Activated CD8-positive, alpha-beta T cell treated with anti-CD3 and anti-CD28 coated beads for 36 hours (primary cell): ENCODE measurements around the gene DIS3L2. TPM values are rescaled to one million over a fixed set of nuclear protein-coding genes. Genes with fewer than 3 reads are reported as not detected.
A peak's percentile ranks its signal among the peaks of the same experiment; 100 is the strongest.
"Not testable (repeated sequence)": the region's sequence is repeated elsewhere in the genome, so short reads cannot be mapped to it uniquely, and the experiment has no call there.

Experiments used
- ATAC-seq: fragments of 200-7000 bp; cut with Tn5 transposase; one replicate; pipeline ENCODE4 v1.10.0; 2021; ENCODE audit warnings: mild to moderate bottlenecking, moderate library complexity
- CTCF ChIA-PET: fragments of 350-600 bp; sonication (Branson Sonifier 250); formaldehyde crosslinking; loops from one replicate; lab custom pipeline; 2021; ENCODE audit warnings: antibody characterized with exemption; lab: Charles Lee
- POLR2A ChIA-PET: fragments of 350-600 bp; sonication (Branson Sonifier 250); formaldehyde crosslinking; loops from one replicate; lab custom pipeline; 2021; ENCODE audit warnings: antibody characterized with exemption; lab: Charles Lee
- DNase-seq: peaks from one replicate; pipeline ENCODE4 v3.0.0-alpha.2; 2020
- H3K27ac Mint-ChIP-seq: one replicate; pipeline ENCODE4 v1.8.0; 2021; ENCODE audit warnings: mild to moderate bottlenecking, mixed read lengths
- H3K27me3 Mint-ChIP-seq: one replicate; pipeline ENCODE4 v1.8.0; 2021; ENCODE audit warnings: mixed read lengths
- H3K36me3 Mint-ChIP-seq: one replicate; pipeline ENCODE4 v1.8.0; 2021; ENCODE audit warnings: low read depth, mixed read lengths
- H3K4me1 Mint-ChIP-seq: one replicate; pipeline ENCODE4 v1.8.0; 2021; ENCODE audit warnings: low read depth, mixed read lengths
- H3K4me3 Mint-ChIP-seq: one replicate; pipeline ENCODE4 v1.8.0; 2021; ENCODE audit warnings: mild to moderate bottlenecking, moderate library complexity, mixed read lengths
- H3K9me3 Mint-ChIP-seq: one replicate; pipeline ENCODE4 v1.8.0; 2021; ENCODE audit warnings: mixed read lengths
- CTCF ChIP-seq: fragments of 200-600 bp; IDR thresholded peaks from one replicate; pipeline ENCODE4 v1.8.0; 2022; ENCODE audit warnings: antibody characterized with exemption, mild to moderate bottlenecking
- intact Hi-C: fragments of 100-400 bp; cut with micrococcal nuclease; formaldehyde crosslinking; loops from one replicate; pipeline ENCODE4 v1.10.0; 2022
- total RNA-seq, 2 experiments: library from RNA; stranded (reverse); gene quantifications; one replicate each; pipeline ENCODE4 v1.2.3, GENCODE V29; 2021

The DIS3L2 gene
- total RNA-seq, 2 experiments from 2014 or later, result 26.5 to 27.2 TPM

- TF ChIP-seq CTCF, result no peak
- no peaks in the 10 kb centered on the region for H3K36me3 Mint-ChIP-seq
- ChIA-PET CTCF (no interaction called here), POLR2A (no interaction called here)
- DNase-seq (no peak), ATAC-seq (no peak)
- H3K4me3 Mint-ChIP-seq, result no peak overlapping the region
- H3K27ac Mint-ChIP-seq, result no peak overlapping the region
- H3K4me1 Mint-ChIP-seq, result peaks cover 24% of the 10 kb centered on the region
- no peaks in the 10 kb centered on the region for H3K9me3 Mint-ChIP-seq
- no peaks in the 10 kb centered on the region for H3K27me3 Mint-ChIP-seq
- intact Hi-C loops, result no loop called here
These were observed 400.8 kb downstream of the DIS3L2 start for GRCh38 chr2:232362174-232362900.

GRCh38 chr2:232363064-232363783 is 401.7 kb downstream of the DIS3L2 start:
- H3K4me3 Mint-ChIP-seq, result peak overlapping the region; percentile 65
- H3K27ac Mint-ChIP-seq, result peak overlapping the region; percentile 69
- ATAC-seq, POLR2A ChIA-PET, H3K27me3 Mint-ChIP-seq, H3K9me3 Mint-ChIP-seq, DNase-seq, H3K36me3 Mint-ChIP-seq, intact Hi-C loops: not testable (repeated sequence)
- CTCF ChIA-PET, result interaction anchor here (1.9 kb wide), 1 partner anchor 9 kb away, joined by 6 read pairs; no protein-coding TSS in a partner anchor
- peaks cover 24% of the 10 kb centered on the region for H3K4me1 Mint-ChIP-seq

GRCh38 chr2:232363784-232364615 is 402.5 kb downstream of the DIS3L2 start:
- no peaks in the 10 kb centered on the region for H3K36me3 Mint-ChIP-seq
- ChIA-PET CTCF (interaction anchor here (1.9 kb wide), 1 partner anchor 8 kb away, joined by 6 read pairs; no protein-coding TSS in a partner anchor), POLR2A (no interaction called here)
- H3K4me3 Mint-ChIP-seq, result peak overlapping the region; percentile 65
- peak; percentile 57 for ATAC-seq
- H3K27ac Mint-ChIP-seq, result peak overlapping the region; percentile 69
- H3K27me3 Mint-ChIP-seq, result no peaks in the 10 kb centered on the region
- no peaks in the 10 kb centered on the region for H3K9me3 Mint-ChIP-seq
- peak; percentile 39 for DNase-seq
- TF ChIP-seq CTCF, result no peak
- intact Hi-C loops, result no loop called here
- peaks cover 24% of the 10 kb centered on the region for H3K4me1 Mint-ChIP-seq

GRCh38 chr2:232364806-232365594 is 403.5 kb downstream of the DIS3L2 start:
- H3K4me3 Mint-ChIP-seq, intact Hi-C loops, H3K36me3 Mint-ChIP-seq, H3K27me3 Mint-ChIP-seq, DNase-seq, H3K9me3 Mint-ChIP-seq, H3K27ac Mint-ChIP-seq, POLR2A ChIA-PET, ATAC-seq: not testable (repeated sequence)
- H3K4me1 Mint-ChIP-seq, result peaks cover 24% of the 10 kb centered on the region
- CTCF ChIA-PET, result interaction anchor here (1.9 kb wide), 1 partner anchor 7 kb away, joined by 6 read pairs; no protein-coding TSS in a partner anchor

GRCh38 chr2:232365621-232366321 is 404.3 kb downstream of the DIS3L2 start:
- ChIA-PET CTCF (interaction anchor here (1.1 to 3.2 kb wide), 2 partner anchors 11 to 73 kb away, joined by 4 to 8 read pairs; no protein-coding TSS in a partner anchor), POLR2A (no interaction called here)
- intact Hi-C loops, result no loop called here
- peak; percentile 78 for ATAC-seq
- Mint-ChIP-seq H3K4me3 (no peak overlapping the region), H3K9me3 (no peaks in the 10 kb centered on the region), H3K27me3 (no peaks in the 10 kb centered on the region), H3K4me1 (peaks cover 24% of the 10 kb centered on the region), H3K36me3 (no peaks in the 10 kb centered on the region), H3K27ac (no peak overlapping the region)
- no peak for DNase-seq
- TF ChIP-seq CTCF, result peak; percentile 11

GRCh38 chr2:232366461-232366860 is 404.9 kb downstream of the DIS3L2 start:
- H3K27me3 Mint-ChIP-seq, DNase-seq, H3K4me3 Mint-ChIP-seq, H3K9me3 Mint-ChIP-seq, intact Hi-C loops, ATAC-seq, H3K36me3 Mint-ChIP-seq, H3K27ac Mint-ChIP-seq, POLR2A ChIA-PET: not testable (repeated sequence)
- peaks cover 24% of the 10 kb centered on the region for H3K4me1 Mint-ChIP-seq
- CTCF ChIA-PET, result interaction anchor here (0.8 to 3.2 kb wide), 3 partner anchors 12 to 73 kb away, joined by 4 to 8 read pairs (median 4); no protein-coding TSS in a partner anchor
